ENCODE measurements around the gene ZNF445. TPM values are rescaled to one million over a fixed set of nuclear protein-coding genes. Genes with fewer than 3 reads are reported as not detected.

Gene ZNF445
- total and polyA plus RNA-seq, 2 of the 8 experiments (the other 6 are each of a cell fraction or from before 2014, with no cell fraction given), result 3.3 to 26.3 TPM

DNA sequence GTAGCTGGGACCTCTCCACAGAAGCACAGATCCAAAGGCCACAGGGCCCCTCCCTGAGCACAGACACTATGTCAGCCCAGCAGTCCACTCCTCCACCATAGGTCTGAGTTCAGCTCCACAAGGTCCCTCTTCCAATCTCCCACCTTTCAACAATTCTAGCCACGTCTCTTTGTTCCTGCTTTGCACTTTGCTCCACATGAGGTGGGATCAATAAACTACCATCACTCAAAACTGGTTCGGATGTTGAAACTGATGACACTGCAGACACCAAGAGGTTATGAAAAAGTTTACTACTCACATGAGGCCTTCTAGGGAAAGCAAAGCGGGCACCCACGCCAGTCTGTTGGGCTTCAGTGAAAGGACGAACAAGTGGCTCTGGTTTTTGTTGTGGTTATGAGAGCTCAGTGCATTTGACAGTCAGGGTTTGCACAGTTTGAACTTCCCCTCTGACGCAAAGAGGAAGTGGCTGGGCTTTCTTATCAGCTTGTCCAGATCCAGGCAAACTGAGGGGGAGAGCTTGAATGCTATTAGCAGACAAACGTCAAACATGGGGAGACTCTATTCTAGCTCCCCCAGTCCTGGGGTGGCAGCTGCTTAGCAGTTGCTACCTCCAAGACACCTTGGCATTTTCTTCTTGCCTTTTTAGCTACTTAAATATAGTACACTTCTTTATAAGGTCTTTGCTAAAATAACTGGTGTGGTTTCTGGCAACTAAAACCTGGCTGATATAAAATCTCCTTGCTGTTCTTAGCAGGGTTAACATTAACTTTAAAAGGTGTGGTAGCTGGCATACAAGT is 37.8 kb downstream of the ZNF445 start:
- 0 out of 2 replicates have a peak, but pooled peaks cover 1% of the 10 kb centered on the region for H3K23me2 ChIP-seq (ENCODE audit: low read depth, low read length)
- no peaks in the 10 kb centered on the region; the same call in 1 of the 2 replicates for H3K79me1 ChIP-seq (ENCODE audit: low read depth, low read length)
- no peak overlapping the region for H3K23ac ChIP-seq (ENCODE audit: insufficient read length)
- H4K5ac ChIP-seq (ENCODE audit: insufficient read length, low read depth, low read length), result no peak overlapping the region
- H4K8ac ChIP-seq (ENCODE audit: extremely low read depth, insufficient read depth, low read length), result no peak overlapping the region
- no peak overlapping the region for H3K27ac ChIP-seq (ENCODE audit: low read depth, low read length)
- no peak overlapping the region for H2AFZ ChIP-seq (ENCODE audit: low read length)
- H3K9me3 ChIP-seq (ENCODE audit: insufficient read depth in 2 of 2, low read depth in 1 of 2, low read length in 1 of 2), result no peaks in the 10 kb centered on the region
- CTCF ChIA-PET (ENCODE audit: partially characterized antibody), result interaction anchor here (1.3 kb wide), 1 partner anchor 21 kb away, joined by 3 read pairs; no protein-coding TSS in a partner anchor
- no peaks in the 10 kb centered on the region for H3K79me2 ChIP-seq (ENCODE audit: control insufficient read depth in 1 of 2, insufficient read depth in 2 of 2, low read length in 2 of 2)
- H3K14ac ChIP-seq (ENCODE audit: insufficient read length), result no peak overlapping the region
- H3K4ac ChIP-seq (replicated peaks; ENCODE audit: insufficient read length, low read depth, low read length), result no peak overlapping the region
- H3K18ac ChIP-seq (ENCODE audit: extremely low read depth, low read length), result no peak overlapping the region
- no peak overlapping the region for H3K4me3 ChIP-seq (ENCODE audit: extremely low read depth in 1 of 4, insufficient read depth in 2 of 4, low read depth in 3 of 4, low read length in 4 of 4)
- no peak overlapping the region for H2BK5ac ChIP-seq (ENCODE audit: low read depth, low read length)
- no peak overlapping the region for H3K56ac ChIP-seq (replicated peaks; ENCODE audit: insufficient read length, low read depth, low read length)
- no peak overlapping the region for H2BK12ac ChIP-seq (ENCODE audit: low read depth, low read length)
- H3K4me1 ChIP-seq (replicated peaks in 1 of 4; ENCODE audit: control insufficient read depth in 3 of 4, insufficient read depth in 4 of 4, low read length in 3 of 4), result no peaks in the 10 kb centered on the region
- POLR2A ChIA-PET (ENCODE audit: partially characterized antibody), result interaction anchor here (0.6 to 1.2 kb wide), 2 partner anchors 8 to 46 kb away, joined by 3 to 5 read pairs; no protein-coding TSS in a partner anchor
- H3K36me3 ChIP-seq (ENCODE audit: control insufficient read depth in 2 of 4, insufficient read depth in 4 of 4, low read length in 3 of 4), result peaks cover 0 to 8% (median 5%) of the 10 kb centered on the region in 4 experiments; a peak in 3 of 8 replicates
- 75% methylated on average over 7 of the region's 7 CpGs; no CpG with 5 or more reads in 1 of the 2 experiments for WGBS, 2 experiments (ENCODE audit: extremely low coverage in 1 of 2, insufficient coverage in 1 of 2, insufficient read length in 1 of 2, insufficient replicate concordance in 2 of 2, low coverage in 1 of 2, low lambda C conversion rate in 2 of 2, missing lambda C conversion rate in 1 of 2)
- no peak overlapping the region for H2BK120ac ChIP-seq (replicated peaks; ENCODE audit: low read depth, low read length)
- no peak overlapping the region for H2BK20ac ChIP-seq (ENCODE audit: low read length)
- H4K91ac ChIP-seq (replicated peaks; ENCODE audit: insufficient read length, low read length), result no peak overlapping the region
- TF ChIP-seq, protein P1, sequence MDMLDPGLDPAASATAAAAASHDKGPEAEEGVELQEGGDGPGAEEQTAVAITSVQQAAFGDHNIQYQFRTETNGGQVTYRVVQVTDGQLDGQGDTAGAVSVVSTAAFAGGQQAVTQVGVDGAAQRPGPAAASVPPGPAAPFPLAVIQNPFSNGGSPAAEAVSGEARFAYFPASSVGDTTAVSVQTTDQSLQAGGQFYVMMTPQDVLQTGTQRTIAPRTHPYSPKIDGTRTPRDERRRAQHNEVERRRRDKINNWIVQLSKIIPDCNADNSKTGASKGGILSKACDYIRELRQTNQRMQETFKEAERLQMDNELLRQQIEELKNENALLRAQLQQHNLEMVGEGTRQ (IDR thresholded peaks at IDR 0.05; ENCODE audit: low read length), result no peak
- TF ChIP-seq EGR1 (IDR thresholded peaks at IDR 0.05; ENCODE audit: borderline replicate concordance, low read depth, low read length), result no peak
- TF ChIP-seq SP2 (IDR thresholded peaks at IDR 0.05; ENCODE audit: low read length), result no peak
- H2AK5ac ChIP-seq (ENCODE audit: low read depth, low read length), result no peak overlapping the region
- no peak overlapping the region for H3K4me2 ChIP-seq (ENCODE audit: insufficient read depth in 1 of 2, low read depth in 2 of 2, low read length in 2 of 2)
- peaks cover 0 to 2% of the 10 kb centered on the region in 2 experiments for H4K20me1 ChIP-seq (replicated peaks in 1 of 2; ENCODE audit: control insufficient read depth in 1 of 2, insufficient read depth in 2 of 2, low read length in 2 of 2)
- FAIRE-seq (no peak), DNase-seq (ENCODE audit: low read depth in 1 of 2, low spot score in 2 of 2) (no peak)
- no peaks in the 10 kb centered on the region for H3K27me3 ChIP-seq (replicated peaks in 1 of 4; ENCODE audit: control insufficient read depth in 3 of 4, extremely low read depth in 1 of 4, insufficient read depth in 3 of 4, low read length in 3 of 4)
- no peak overlapping the region for H3K9ac ChIP-seq (replicated peaks in 1 of 4; ENCODE audit: extremely low read depth in 1 of 4, low read depth in 3 of 4, low read length in 3 of 4)
- H2BK15ac ChIP-seq (ENCODE audit: low read length), result no peak overlapping the region
